Measurements from ENCODE around the gene MAD2L1BP. TPM values are rescaled to one million over a fixed set of nuclear protein-coding genes. Genes with fewer than 3 reads are reported as not detected.

Gene MAD2L1BP
- total RNA-seq, 1 donor, result 30.4 TPM

- Histone ChIP-seq H3K27me3 (ENCODE audit: insufficient read depth, low read length) (no peaks in the 10 kb centered on the region), H3K9me3 (ENCODE audit: low read depth, low read length) (no peaks in the 10 kb centered on the region), H3K27ac (ENCODE audit: low read depth, low read length) (no peak overlapping the region), H3K4me2 (ENCODE audit: insufficient read depth, low read length) (no peak overlapping the region), H3K4me1 (ENCODE audit: insufficient read depth, low read length) (no peaks in the 10 kb centered on the region), H3K4me3 (ENCODE audit: insufficient read depth, low read length) (no peak overlapping the region), H4K20me1 (ENCODE audit: insufficient read depth, low read length) (peaks cover 34% of the 10 kb centered on the region), H3K36me3 (ENCODE audit: insufficient read depth, low read length) (peaks cover 41% of the 10 kb centered on the region), H2AFZ (ENCODE audit: low read length) (no peak overlapping the region), H3K79me2 (ENCODE audit: insufficient read depth, low read length) (peaks cover 49% of the 10 kb centered on the region)
- TF ChIP-seq CTCF (IDR thresholded peaks at IDR 0.05; ENCODE audit: extremely low read depth, low read depth, low read length), result no peak
- DNase-seq (ENCODE audit: insufficient read length, low spot score, missing footprints), result no peak
These were observed 44.9 kb downstream of the MAD2L1BP start for GRCh38 chr6:43680308-43681200.

DNA sequence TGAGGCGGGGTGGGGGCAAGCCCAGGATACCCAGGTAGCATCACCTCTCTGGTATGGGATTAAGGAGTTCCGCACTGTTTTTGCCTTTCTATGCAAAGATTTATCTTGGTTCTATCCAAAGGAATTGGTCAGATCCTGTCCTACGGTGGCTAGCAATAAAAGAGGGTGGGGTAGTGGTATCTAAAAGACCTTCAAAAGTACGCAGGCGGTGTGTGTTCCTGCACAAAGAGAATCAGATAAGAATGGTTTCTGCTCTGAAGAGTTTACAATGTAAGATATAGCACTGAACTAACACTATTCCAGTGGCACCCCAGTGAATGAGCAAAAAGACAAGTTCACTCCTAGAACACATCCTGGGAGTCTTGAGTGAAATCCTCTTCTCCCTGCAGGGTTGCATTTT is 45.7 kb downstream of the MAD2L1BP start:
- Histone ChIP-seq H4K20me1 (ENCODE audit: insufficient read depth, low read length) (peaks cover 34% of the 10 kb centered on the region), H3K9me3 (ENCODE audit: low read depth, low read length) (no peaks in the 10 kb centered on the region), H3K79me2 (ENCODE audit: insufficient read depth, low read length) (peaks cover 57% of the 10 kb centered on the region), H3K27ac (ENCODE audit: low read depth, low read length) (no peak overlapping the region), H3K27me3 (ENCODE audit: insufficient read depth, low read length) (no peaks in the 10 kb centered on the region), H3K36me3 (ENCODE audit: insufficient read depth, low read length) (peaks cover 35% of the 10 kb centered on the region), H3K4me3 (ENCODE audit: insufficient read depth, low read length) (no peak overlapping the region), H3K4me2 (ENCODE audit: insufficient read depth, low read length) (no peak overlapping the region), H2AFZ (ENCODE audit: low read length) (no peak overlapping the region), H3K4me1 (ENCODE audit: insufficient read depth, low read length) (peaks cover under 1% of the 10 kb centered on the region)
- no peak for DNase-seq (ENCODE audit: insufficient read length, low spot score, missing footprints)
- TF ChIP-seq CTCF (IDR thresholded peaks at IDR 0.05; ENCODE audit: extremely low read depth, low read depth, low read length), result no peak

DNA sequence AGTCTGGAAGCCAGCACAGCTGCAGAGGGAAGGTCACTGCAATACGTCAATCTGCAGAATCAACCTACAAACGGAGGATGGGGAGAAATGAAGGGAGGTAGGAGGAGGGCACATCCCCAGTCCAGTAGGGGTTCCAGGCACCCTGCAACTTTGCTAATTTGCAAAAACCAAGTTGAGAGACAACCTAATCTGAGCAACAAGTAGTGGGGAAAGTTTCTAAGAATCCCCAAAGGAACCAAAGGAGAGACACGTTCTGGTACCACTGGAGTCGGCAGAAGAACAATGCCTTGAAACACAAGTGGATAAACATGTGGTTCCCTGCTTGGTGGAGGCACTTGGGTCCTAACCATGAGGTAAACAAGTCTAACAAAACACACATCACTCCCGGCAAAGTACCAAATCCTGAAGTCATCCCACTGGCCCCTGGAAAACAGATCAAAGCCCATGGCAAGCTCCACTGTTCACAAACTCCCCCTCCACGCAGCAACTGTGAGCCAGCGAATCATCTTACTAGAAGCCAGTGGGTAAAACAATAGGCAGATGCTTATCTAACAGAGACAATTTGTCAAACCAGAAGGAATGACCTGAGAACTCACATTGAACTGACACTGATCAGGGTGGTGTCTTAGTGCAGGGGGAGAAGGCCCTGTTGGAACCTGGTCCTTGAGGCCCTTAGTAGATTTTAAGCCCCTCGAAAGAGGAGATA is 47.2 kb downstream of the MAD2L1BP start:
- Histone ChIP-seq H3K9me3 (ENCODE audit: low read depth, low read length) (no peaks in the 10 kb centered on the region), H3K79me2 (ENCODE audit: insufficient read depth, low read length) (peaks cover 71% of the 10 kb centered on the region), H3K27me3 (ENCODE audit: insufficient read depth, low read length) (no peaks in the 10 kb centered on the region), H3K36me3 (ENCODE audit: insufficient read depth, low read length) (peaks cover 20% of the 10 kb centered on the region), H4K20me1 (ENCODE audit: insufficient read depth, low read length) (peaks cover 36% of the 10 kb centered on the region), H2AFZ (ENCODE audit: low read length) (no peak overlapping the region), H3K4me1 (ENCODE audit: insufficient read depth, low read length) (peaks cover 7% of the 10 kb centered on the region), H3K4me2 (ENCODE audit: insufficient read depth, low read length) (no peak overlapping the region), H3K27ac (ENCODE audit: low read depth, low read length) (no peak overlapping the region), H3K4me3 (ENCODE audit: insufficient read depth, low read length) (no peak overlapping the region)
- DNase-seq (ENCODE audit: insufficient read length, low spot score, missing footprints), result no peak
- TF ChIP-seq CTCF (IDR thresholded peaks at IDR 0.05; ENCODE audit: extremely low read depth, low read depth, low read length), result no peak
